GOT3 (cell line): ENCODE measurements around the gene UBAP2.
"Not testable (repeated sequence)": the region's sequence is repeated elsewhere in the genome, so short reads cannot be mapped to it uniquely, and the experiment has no call there.

Experiments used
- DNase-seq: peaks from one replicate; lab custom pipeline; 2025; ENCODE audit warnings: mixed read lengths; lab: John Stamatoyannopoulos, UW

UBAP2 gene

GRCh38 chr9:34046784-34047379 is 1.8 kb downstream of the UBAP2 start:
- DNase-seq: no peak

- no peak for DNase-seq
Measured at GRCh38 chr9:34045903-34046302, 2.8 kb downstream of the UBAP2 start.

GRCh38 chr9:34042074-34042473 is 6.6 kb downstream of the UBAP2 start:
- DNase-seq: not testable (repeated sequence)

- not testable (repeated sequence) for DNase-seq
Measured at GRCh38 chr9:34038851-34039250, 9.8 kb downstream of the UBAP2 start.

- no peak for DNase-seq
Measured at GRCh38 chr9:34037626-34038025, 11.1 kb downstream of the UBAP2 start.

- DNase-seq: no peak
Measured at GRCh38 chr9:34036625-34037024, 12.1 kb downstream of the UBAP2 start.

DNA sequence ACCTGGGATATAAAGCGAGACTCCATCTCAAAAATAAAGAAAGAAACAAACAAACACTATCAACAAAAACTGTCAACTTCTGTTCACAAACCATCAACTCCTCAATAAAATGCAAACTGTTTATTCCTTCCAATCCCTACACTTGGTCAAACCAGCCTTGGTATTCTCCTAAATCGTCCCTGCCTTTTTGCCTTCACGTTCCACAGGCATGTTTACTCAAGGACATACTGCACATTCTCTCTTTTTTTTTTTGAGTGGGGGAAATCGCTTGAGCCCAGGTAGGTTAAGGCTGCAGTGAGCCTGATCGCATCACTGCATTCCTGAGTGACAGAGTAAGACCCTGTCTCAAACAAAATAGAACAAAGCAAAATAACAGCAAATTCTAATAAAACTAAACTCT is 13.0 kb downstream of the UBAP2 start:
- no peak for DNase-seq

DNA sequence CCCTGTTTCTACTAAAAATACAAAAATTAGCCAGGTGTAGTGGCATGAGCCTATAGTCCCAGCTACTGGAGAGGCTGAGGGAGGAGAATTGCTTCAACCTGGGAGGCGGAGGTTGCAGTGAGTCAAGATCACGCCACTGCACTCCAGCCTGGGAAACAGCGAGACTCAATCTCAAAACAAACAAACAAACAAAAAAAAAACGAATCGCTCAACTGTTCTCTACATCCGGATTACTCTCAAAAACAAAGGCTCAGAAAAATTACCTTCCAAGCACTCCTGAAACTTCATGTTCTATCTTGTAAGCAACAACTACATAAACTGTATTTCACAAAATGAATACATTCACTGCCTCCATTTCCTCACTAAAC is 14.0 kb downstream of the UBAP2 start:
- no peak for DNase-seq

GRCh38 chr9:34032631-34033030 is 16.1 kb downstream of the UBAP2 start:
- DNase-seq: no peak

GRCh38 chr9:34027845-34028574 is 20.7 kb downstream of the UBAP2 start:
- no peak for DNase-seq

GRCh38 chr9:34025811-34026210 is 22.9 kb downstream of the UBAP2 start:
- no peak for DNase-seq

GRCh38 chr9:34025062-34025461 is 23.6 kb downstream of the UBAP2 start:
- no peak for DNase-seq

- DNase-seq: not testable (repeated sequence)
Measured at GRCh38 chr9:34024476-34024875, 24.2 kb downstream of the UBAP2 start.

GRCh38 chr9:34016149-34016548 is 32.5 kb downstream of the UBAP2 start:
- no peak for DNase-seq

GRCh38 chr9:34010979-34011378 is 37.7 kb downstream of the UBAP2 start:
- no peak for DNase-seq

- DNase-seq: no peak
Measured at GRCh38 chr9:34001951-34002350, 46.7 kb downstream of the UBAP2 start.

DNA sequence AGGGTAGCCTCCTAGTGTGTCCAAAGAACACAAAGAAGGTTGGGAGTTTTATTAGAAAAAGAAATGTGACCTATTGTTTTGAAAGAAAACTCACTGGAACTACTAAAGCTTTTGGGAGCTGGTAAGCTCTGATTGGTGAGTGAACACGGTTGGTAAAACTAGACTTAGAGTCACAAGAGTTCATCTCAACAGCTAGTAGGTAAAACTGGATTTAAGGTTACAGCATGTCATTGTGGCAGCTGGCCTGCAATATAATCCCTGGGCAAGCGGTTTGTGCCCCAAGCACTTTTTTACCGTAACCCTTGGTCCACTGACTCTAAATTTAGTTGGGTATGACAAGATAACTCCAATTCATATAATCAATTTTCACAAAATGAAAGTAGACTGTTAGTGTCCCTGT is 47.4 kb downstream of the UBAP2 start:
- no peak for DNase-seq

- no peak for DNase-seq
Measured at GRCh38 chr9:33995449-33995848, 53.2 kb downstream of the UBAP2 start.

DNA sequence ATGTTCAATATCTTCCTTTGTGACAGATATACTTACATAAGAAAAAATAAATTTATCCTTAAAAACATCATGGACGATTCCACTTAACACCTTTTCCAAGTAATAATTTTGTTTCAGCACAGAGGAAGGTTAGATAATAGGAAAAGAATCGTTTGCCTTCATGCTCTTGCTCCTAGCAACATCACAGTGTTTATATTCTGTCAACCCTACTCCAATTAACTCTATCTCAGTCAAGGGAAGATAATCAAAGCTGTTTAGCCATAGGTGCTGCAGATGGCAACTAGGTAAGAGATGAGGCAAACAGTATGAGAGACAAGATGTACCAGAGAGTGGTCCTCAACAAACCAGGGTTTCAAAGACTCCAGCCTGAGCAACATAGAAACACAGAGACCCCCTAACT is 55.6 kb downstream of the UBAP2 start:
- no peak for DNase-seq

GRCh38 chr9:33992632-33993031 is 56.1 kb downstream of the UBAP2 start:
- no peak for DNase-seq

GRCh38 chr9:33988219-33988890 is 60.3 kb downstream of the UBAP2 start:
- no peak for DNase-seq

- DNase-seq: no peak
Measured at GRCh38 chr9:33976414-33976813, 72.3 kb downstream of the UBAP2 start.

DNA sequence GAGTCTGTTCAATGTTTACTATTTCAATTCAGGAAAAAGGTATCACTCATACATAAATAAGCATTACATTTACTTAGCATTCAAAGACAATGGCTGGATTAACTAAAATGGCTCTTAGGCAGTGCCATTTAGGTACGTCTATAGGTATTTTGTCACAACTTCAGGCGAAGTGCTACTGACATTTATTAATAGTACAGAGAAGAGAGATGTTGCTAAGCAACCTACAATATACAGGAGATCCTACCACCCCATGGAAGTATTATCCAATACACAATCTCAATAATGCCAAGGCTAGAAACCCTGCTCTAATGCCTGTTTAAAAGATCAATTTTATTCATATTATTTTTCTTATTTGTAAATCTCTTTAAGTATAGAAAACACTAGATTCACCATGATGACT is 76.0 kb downstream of the UBAP2 start:
- DNase-seq: no peak
